ENCODE data around the gene ATOSB. TPM values are rescaled to one million over a fixed set of nuclear protein-coding genes. Genes with fewer than 3 reads are reported as not detected.

ATOSB gene
- total and polyA plus RNA-seq, 8 donors: 13.1 to 30.9 (median 14.6) TPM

DNA sequence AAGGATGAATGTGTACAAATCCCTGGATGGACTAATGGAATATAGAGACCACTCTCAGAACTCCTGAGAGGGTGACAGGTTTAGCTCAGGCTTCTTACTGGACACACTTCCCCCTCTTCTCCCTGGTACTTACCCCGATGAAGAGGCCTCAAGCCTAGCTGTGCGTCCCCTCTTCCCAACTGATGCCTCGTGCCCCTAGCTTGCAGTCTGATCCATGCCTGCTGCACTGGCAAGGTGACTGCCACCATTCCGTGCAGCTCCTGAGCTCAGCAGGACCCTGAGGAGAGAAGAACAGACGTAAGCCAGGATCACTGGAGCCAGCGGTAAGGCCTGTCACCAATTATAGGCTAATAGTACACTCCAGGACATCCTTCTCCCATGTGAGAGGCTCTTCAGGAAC lies 7.2 kb downstream of the ATOSB start:
- no peak overlapping the region for H3K4me3 ChIP-seq
- H3K9me3 ChIP-seq: no peaks in the 10 kb centered on the region
- DNase-seq (no peak), ATAC-seq (no peak)
- no peak overlapping the region for H3K27ac ChIP-seq
- peaks cover 28 to 53% of the 10 kb centered on the region in 2 donors for H3K4me1 ChIP-seq
- H3K27me3 ChIP-seq: no peaks in the 10 kb centered on the region
- intact Hi-C loops (cut with DNase I): no loop called here
- TF ChIP-seq, protein P1, sequence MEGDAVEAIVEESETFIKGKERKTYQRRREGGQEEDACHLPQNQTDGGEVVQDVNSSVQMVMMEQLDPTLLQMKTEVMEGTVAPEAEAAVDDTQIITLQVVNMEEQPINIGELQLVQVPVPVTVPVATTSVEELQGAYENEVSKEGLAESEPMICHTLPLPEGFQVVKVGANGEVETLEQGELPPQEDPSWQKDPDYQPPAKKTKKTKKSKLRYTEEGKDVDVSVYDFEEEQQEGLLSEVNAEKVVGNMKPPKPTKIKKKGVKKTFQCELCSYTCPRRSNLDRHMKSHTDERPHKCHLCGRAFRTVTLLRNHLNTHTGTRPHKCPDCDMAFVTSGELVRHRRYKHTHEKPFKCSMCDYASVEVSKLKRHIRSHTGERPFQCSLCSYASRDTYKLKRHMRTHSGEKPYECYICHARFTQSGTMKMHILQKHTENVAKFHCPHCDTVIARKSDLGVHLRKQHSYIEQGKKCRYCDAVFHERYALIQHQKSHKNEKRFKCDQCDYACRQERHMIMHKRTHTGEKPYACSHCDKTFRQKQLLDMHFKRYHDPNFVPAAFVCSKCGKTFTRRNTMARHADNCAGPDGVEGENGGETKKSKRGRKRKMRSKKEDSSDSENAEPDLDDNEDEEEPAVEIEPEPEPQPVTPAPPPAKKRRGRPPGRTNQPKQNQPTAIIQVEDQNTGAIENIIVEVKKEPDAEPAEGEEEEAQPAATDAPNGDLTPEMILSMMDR (IDR thresholded peaks at IDR 0.05): no peak
- H3K36me3 ChIP-seq: peaks cover 0 to 56% of the 10 kb centered on the region in 2 donors

DNA sequence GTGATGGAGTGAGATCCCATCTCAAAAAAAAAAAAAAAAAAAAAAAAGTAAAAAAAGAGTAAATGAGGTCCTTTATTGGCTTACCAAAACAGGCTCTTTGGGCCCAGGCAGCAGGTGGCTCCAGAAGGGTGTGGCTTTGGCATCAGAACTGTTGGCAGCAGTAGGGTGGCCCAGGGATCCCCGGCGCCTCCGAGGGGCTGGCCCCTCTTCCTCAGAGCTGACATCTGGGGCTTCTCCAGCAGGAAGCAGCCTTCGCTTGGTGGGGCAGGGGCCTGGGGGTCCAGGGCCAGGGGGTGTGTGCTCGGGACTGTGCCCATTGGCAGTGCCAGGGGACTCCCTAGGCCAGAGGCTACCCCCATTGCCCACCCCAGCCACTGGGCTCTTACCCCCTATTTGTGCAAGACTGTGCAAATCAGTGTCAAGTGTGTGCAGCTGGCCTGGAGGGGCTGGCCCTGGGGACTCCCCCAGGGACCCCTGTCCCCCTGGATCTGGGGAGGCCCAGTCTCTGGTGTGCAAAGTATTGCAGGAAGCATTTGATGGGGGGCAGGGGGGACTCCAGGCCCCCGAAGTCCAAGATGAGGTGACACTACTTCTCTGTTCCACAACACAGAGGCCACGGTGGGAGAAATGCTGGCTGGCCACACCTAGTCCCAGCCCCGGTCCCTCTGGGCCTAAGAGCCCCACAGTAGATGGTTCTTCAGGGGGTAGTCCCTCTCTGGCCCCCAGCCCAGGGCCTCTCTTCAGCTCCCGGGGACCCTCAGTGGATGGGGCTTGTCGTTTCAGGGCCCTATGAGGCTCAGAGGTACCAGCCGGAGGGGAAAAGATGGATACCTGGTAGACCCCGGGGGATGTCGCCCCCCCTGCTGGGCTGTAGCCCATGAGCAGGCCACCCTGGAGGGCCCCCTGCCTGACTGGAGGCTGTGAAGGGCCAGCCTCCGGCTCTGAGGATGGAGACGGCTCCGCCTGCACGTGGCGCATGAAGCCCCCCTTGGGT lies 8.1 kb downstream of the ATOSB start:
- TF ChIP-seq, protein P1 (IDR thresholded peaks at IDR 0.05): no peak
- peaks cover 0 to 52% of the 10 kb centered on the region in 2 donors for H3K36me3 ChIP-seq
- intact Hi-C loops (cut with DNase I): no loop called here
- no peaks in the 10 kb centered on the region for H3K9me3 ChIP-seq
- ATAC-seq: no peak
- no peaks in the 10 kb centered on the region for H3K27me3 ChIP-seq
- DNase-seq: no peak
- peaks cover 19 to 50% of the 10 kb centered on the region in 2 donors for H3K4me1 ChIP-seq
- H3K27ac ChIP-seq: no peak overlapping the region
- H3K4me3 ChIP-seq: no peak overlapping the region

DNA sequence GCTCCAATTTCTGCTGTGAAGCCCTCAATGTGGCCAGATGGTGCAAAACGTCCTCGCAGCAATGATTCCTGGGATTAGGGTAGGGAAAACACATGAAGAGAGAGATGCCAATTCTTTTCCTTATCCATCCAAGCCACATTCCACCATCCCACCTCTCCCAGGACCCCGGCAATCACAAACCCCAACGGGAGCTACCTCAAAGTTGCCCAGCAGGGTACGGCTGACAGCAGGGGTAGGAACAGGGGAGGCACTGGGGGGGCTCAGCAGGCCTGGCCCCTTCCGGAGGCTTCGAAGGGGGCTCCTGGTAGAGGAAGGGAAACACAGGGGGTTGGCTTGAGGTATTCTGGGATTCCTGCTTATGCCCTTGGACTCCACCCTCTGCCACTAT lies 9.3 kb downstream of the ATOSB start:
- H3K36me3 ChIP-seq: peaks cover 0 to 56% of the 10 kb centered on the region in 2 donors

DNA sequence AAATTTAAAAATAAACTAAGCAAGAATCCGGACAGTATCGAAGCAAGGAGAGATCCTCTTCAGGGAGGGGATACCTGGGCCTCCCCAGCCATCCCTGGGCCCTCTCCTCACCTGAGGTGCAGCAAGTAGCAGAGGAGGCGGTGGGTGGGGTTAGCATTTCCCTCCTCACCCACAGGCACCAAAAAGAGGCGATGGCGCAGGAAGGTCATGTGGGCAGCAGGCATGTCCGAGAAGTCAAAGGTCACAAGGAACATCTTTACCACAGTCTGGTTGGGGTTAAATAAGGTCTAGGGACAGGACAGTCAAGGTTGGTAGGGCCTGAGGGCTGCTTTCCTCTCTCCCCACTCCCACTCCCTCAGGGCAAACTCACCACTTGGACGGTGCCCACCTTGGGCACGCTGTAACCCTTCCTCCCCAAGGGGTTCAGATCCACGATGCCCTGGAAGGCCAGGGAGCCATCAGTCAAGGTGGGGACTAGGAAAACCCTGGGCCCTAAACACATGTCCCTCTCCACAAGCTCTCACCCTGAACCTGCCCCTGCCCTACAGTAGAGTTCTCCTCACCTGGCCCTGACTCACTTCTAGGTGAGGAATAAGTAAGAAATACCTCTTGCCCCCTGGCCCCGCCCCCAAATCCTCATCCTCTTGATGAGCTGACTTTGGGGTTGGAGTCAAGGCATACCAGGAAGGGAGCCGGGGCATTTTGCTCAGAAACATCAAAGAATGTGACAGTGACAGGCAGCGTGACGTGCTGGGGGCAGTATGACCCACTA lies 9.9 kb downstream of the ATOSB start:
- Histone ChIP-seq H3K4me3 (no peak overlapping the region), H3K36me3 (peaks cover 0 to 62% of the 10 kb centered on the region in 2 donors), H3K27me3 (no peaks in the 10 kb centered on the region), H3K4me1 (peaks cover 14 to 53% of the 10 kb centered on the region in 2 donors), H3K27ac (no peak overlapping the region), H3K9me3 (no peaks in the 10 kb centered on the region)
- TF ChIP-seq, protein P1 (IDR thresholded peaks at IDR 0.05): no peak
- intact Hi-C loops (cut with DNase I): no loop called here
- ATAC-seq (no peak), DNase-seq (no peak)

More for the DNA sequence above, 9.3 kb downstream of the ATOSB start:
- Histone ChIP-seq H3K27ac (no peak overlapping the region), H3K27me3 (no peaks in the 10 kb centered on the region), H3K9me3 (no peaks in the 10 kb centered on the region), H3K4me3 (no peak overlapping the region), H3K4me1 (peaks cover 17 to 52% of the 10 kb centered on the region in 2 donors)
- intact Hi-C loops (cut with DNase I): no loop called here
- DNase-seq (no peak), ATAC-seq (no peak)
- TF ChIP-seq, protein P1 (IDR thresholded peaks at IDR 0.05): no peak

DNA sequence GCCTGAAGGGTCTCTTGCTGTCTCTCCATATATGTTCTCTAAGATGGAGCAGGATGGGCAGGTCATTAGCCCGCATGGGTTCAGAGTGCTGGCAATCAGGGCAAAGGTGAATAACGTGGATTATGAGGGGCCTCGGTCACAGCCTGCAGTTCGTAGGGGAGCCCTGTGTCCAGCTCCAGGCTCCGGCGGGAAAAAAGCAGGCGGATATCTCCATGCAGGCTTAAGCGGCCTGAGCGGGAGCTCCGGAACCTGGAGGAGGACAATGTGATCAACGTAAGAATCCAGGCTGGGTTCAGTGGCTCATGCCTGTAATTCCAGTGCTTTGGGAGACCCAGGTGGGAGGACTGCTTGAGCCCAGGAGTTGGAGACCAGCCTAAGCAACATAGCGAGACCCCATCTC lies 10.5 kb downstream of the ATOSB start:
- intact Hi-C loops (cut with DNase I): no loop called here
- Histone ChIP-seq H3K9me3 (no peaks in the 10 kb centered on the region), H3K36me3 (peaks cover 0 to 69% of the 10 kb centered on the region in 2 donors), H3K4me1 (peaks cover 8 to 47% of the 10 kb centered on the region in 2 donors), H3K4me3 (no peak overlapping the region), H3K27me3 (no peaks in the 10 kb centered on the region), H3K27ac (no peak overlapping the region)
- TF ChIP-seq, protein P1 (IDR thresholded peaks at IDR 0.05): no peak
- DNase-seq: no peak
- ATAC-seq: no peak
